LoVo (cell line): ENCODE measurements around the gene OAS3.
"Not testable (repeated sequence)": the region's sequence is repeated elsewhere in the genome, so short reads cannot be mapped to it uniquely, and the experiment has no call there.

Source experiments
- DNase-seq: peaks from one replicate; pipeline ENCODE4 v3.0.0-alpha.2; 2016; ENCODE audit warnings: low spot score

The OAS3 gene

DNA sequence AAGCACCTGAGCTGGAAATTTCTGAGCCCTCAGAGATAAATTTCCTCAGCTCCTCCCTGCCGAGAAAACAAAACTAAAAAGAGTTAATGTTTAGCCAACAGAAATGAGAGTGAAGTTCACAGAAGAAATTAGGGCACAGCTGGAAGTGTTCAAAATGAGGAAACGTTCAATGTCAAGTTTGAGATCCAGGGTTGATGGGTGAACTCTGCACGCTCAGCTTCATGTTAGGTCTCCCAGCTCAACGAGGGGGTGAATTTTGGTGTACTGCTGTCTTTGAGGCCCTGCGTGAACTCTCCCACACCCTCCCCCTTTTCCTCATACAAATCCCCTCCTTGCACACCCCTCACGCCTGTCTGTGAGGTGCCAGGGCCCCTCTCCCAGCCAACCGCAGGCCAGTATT lies 13.3 kb upstream of the OAS3 start:
- peak; percentile 24 for DNase-seq

DNA sequence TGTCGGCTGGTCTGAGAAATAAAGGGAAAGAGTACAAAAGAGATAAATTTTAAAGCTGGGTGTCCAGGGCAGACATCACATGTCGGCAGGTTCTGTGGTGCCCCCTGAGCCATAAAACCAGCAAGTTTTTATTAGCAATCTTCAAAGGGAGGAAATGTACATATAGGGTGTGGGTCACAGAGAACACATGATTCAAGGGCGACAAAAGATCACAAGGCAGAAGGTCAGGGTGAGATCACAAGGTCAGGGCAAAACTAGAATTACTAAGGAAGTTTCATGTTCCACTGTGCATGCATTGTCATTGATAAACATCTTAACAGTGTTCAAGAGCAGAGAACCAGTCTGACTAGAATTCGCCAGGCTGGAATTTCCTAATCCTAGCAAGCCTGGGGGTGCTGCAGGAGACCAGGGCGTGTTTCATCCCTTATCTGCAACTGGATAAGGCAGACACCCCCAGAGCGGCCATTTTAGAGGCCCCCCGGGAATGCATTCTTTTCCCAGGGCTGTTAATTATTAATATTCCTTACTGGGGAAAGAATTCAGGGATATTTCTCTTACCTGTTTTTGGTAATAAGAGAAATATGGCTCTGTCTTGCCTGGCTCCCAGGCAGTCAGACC lies 11.7 kb upstream of the OAS3 start:
- DNase-seq = not testable (repeated sequence)

DNA sequence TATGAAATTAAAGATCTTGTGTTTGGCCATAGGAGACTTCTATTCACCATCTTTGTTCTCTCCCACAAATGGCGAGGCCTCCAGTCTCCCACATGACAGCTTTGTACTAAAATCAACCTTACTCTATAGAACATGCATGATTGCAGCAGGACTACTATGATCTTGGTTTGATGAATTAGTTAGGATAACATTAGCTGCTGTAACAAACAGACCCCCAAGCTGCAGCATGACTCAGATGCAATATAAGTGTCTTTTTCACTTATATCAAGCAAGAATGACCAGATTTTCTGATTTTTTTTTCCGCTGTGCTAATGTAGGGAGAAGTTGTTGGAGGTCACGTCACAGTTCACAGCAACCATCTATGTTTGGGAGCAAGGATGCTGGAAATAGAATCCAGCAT lies 10.8 kb upstream of the OAS3 start:
- no peak for DNase-seq

DNA sequence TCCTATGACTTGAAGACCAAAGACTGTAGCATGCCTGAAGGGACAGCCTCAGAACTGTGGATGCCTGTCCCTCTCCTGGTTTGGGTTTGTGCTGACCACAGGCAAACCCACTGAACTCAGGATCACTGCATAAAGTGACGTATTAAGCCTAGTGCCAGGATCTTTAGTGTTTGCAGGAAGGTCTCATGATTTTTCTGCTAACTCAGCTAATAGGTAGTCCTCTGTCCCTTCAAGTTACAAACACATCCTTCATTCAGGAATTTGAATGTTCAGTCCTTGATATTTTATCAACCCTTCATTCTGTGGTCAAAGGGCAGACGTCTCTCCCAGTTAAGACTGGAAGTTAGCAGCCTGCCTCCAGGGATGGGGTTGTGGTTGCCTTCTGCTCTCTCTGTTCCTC lies 10.3 kb upstream of the OAS3 start:
- DNase-seq = no peak

DNA sequence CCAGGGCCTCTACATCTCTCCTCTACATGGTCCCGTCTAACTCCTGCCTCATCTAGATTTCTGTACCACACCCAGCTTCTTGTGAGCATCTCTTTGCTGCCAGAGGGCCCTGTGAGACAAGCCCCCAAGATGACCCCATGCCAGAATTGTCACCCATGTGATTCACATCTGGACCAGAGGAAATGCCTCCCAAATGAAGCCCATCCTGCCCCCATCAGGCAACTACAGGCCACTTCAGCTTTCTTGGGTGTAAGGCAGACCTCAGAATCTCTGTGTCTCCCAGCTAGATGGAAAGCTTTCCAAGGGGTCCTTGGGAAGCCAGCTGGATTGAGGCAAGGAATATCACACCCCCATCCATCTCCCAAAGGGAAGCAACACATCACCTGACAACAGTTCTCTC lies 9.3 kb upstream of the OAS3 start:
- no peak for DNase-seq

DNA sequence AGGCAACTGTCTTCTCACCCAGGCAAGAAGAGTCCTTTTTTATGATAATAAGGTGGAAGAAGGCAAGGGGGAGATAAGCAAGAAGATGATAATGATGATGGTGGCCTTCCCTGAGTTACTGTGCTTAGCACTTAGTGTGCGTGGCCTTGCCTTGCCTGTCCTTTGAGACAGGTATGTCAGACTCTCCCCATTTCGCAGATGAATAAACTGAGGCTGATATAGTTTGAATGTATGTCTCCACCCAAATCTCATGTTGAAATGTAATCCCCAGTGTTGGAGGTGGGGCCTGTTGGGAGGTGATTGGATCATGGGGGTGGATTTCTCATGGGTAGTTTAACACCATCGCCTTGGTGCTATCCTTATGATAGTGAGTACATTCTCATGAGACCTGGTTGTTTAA lies 8.6 kb upstream of the OAS3 start:
- no peak for DNase-seq

DNA sequence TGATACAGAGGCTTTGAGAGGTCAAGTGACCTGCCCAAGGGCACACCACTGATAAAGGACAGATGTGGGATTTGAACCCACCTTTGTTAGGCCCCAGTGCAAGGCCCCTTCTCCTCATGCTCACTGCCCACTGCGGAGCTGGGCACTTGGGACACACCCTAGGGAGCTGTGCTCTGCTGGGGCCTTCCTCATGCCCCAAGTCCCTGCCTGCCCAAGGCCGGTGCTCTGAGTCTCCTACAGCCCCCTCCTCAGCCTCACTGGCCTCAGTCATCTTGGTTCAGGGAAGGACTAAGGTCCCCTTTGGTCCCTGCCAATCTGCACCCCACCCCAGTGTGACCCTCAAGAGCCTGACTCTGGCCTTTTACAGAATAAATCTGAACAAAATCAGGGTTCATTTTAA lies 7.9 kb upstream of the OAS3 start:
- DNase-seq = no peak

DNA sequence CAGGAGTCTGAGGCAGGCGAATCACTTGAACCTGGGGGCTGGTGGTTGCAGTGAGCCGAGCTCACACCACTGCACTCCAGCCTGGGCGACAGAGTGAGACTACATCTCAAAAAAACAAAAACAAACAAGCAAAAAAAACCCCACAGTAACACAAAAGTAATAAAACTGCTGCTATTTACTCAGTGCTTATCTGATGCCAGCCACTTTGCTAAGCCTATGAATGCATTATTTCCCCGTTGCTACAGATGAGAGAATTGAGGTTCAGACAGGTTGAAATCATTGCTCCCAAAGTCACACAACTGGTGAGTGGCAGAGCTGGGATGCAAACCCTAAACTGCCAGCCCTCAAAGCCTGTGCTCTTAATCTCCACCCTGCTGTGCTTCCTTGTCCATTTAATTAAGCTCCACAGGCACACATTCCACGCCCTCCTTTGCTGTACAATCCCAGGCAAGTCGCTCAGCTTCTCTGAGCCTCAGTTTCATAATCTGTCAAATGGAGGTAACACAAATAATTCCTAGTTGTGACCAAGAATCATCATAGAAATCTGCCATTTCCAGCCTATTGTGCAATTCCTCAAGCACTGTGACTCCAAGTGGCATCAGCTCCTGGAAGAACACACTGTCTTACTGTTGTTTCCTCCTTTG lies 5.7 kb upstream of the OAS3 start:
- DNase-seq = peak; percentile 24

DNA sequence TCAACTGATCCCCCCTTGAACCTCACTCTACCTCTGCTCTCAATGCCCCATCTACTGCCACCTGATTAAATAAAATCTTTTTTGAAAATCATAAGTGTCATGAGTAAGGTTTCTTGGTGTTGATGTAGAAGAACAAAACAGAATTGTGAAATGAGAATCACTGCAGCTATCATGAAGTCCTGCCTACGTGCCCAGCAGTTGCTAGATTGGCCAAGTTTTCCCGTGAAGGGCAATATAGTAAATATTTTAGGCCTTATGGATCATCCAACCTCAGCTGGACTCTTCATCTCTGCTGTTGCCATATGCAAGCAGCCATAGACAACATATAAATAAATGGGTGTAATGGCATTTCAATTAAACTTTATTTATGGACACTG lies 5.2 kb upstream of the OAS3 start:
- DNase-seq = no peak

DNA sequence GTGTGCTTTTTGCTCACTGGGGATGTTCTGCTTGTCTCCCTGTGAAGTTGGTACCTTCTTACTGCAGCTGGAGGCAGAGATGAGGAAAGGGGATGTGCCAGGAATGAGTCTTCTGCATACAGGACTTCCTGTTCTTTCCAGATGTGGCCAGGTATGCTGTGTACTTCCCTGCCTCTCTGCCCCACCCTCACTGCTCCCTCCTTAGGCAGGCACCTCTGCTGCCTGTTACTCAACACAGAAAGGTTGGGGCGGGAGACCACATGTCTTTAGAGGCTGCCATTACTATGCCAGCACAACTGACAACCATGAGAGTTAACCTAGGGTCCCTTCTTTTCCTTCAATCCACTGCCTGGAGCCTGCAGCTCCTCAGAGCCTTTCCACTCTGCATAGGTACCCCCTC lies 2.0 kb upstream of the OAS3 start:
- no peak for DNase-seq

DNA sequence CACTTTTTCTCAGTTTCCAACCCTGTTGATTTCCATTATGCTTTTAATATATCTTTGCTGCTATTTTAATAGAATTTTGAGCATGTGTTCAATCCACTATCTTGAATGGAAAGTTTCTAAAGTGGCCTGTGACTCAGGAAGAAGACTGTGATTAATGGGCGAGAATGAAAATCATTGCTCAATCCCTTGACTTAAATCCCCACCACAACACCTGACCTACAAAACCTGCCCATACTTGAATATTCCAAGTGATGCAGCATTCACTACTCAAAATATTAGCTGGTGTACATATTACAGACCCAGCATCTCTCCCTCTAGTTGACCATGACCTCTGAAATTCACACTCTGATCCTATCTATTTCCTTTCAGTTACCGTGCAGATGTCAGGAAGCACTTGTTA lies 1.3 kb upstream of the OAS3 start:
- DNase-seq = no peak

DNA sequence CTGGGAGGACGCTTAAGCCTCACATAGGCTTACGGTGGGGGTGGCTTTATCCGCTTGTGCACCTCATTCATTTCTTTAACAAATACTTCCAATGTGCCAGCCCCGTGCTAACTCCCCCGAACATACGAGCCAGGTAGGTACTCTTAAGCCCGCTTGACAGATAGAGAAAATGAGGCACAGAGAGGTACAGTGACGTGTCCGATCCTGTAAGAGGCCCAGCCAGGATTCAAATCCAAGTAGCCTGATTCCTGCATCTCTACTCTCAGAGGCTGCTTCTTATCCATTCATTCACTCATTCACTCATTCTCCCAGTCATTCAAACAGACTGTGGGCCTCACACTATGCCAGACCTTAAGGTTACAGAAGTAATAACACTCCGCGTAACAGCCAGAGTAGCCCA lies 477 bp downstream of the OAS3 start:
- no peak for DNase-seq

DNA sequence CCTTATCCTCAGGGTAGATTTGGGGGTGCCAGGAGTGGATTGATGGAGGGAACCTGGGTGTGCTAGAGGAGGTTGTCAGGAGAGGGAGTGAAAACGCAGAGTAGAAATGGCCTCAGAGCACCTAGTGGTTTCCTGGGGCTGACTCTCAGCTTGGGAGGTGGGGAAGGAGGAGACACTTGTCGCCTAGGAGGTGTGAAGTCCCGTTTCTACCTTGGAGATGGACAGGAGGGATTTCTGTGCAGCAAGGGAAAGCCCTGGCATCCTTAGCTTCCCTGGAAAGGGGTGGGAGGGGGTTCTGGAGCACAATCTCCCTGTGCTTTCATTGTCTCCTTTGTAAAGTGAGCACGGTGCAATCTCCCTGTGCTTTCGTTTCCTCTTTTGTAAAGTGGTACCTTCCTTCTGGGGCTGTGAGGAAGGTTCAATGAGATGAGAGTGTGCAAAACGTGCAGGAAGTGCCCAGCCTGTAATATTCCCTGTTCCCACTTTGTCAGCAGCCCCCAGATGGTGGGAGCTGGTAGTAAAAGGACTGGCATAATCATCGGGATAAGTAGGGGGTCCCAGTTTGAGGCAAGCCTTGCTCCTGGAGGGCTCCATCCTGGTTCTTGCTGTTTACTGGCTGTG lies 1.6 kb downstream of the OAS3 start:
- DNase-seq = no peak

DNA sequence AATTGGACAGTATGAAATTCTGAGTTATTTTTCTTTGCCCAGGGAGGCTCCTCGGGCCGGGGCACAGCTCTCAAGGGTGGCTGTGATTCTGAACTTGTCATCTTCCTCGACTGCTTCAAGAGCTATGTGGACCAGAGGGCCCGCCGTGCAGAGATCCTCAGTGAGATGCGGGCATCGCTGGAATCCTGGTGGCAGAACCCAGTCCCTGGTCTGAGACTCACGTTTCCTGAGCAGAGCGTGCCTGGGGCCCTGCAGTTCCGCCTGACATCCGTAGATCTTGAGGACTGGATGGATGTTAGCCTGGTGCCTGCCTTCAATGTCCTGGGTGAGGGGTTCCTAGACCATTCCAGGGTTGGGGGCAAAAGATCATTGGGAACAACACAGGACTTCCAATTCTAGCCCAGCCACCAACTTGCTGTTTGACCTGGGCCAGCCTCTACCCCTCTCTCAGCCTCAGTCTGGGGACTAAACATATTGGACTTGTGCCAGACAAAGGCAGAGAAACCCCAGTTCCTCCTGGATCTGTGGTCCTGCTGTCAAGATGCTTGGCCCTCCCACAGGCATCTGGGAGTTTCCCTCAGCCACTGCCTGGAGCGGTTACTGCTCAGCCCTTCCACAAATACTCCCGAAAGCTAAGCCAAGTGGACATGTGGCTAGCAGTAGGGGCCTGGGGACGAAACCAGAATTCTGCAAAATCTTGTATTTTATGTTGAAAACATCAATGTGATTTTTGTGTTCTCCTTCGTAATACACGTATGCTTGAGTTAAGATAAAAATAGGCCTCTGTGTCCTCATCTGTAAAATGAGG lies 3.5 kb downstream of the OAS3 start:
- DNase-seq = no peak

DNA sequence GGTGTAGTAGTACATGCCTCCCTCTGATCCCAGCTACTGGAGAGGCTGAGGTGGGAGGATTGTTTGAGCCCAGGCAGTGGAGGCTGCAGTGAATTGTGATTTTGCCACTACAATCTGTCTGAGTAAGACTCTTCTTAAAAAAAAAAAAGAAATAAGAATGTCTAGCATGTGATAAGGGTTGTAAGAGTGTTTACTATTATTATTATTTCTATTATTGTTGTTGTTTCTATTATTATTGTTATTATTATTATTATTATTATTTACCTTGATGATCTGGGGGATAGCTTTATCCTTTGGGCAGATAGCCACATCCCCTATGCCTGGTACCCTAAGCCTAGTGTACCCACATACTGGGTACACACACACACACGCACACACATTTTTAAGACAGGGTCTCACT lies 4.3 kb downstream of the OAS3 start:
- DNase-seq = no peak

DNA sequence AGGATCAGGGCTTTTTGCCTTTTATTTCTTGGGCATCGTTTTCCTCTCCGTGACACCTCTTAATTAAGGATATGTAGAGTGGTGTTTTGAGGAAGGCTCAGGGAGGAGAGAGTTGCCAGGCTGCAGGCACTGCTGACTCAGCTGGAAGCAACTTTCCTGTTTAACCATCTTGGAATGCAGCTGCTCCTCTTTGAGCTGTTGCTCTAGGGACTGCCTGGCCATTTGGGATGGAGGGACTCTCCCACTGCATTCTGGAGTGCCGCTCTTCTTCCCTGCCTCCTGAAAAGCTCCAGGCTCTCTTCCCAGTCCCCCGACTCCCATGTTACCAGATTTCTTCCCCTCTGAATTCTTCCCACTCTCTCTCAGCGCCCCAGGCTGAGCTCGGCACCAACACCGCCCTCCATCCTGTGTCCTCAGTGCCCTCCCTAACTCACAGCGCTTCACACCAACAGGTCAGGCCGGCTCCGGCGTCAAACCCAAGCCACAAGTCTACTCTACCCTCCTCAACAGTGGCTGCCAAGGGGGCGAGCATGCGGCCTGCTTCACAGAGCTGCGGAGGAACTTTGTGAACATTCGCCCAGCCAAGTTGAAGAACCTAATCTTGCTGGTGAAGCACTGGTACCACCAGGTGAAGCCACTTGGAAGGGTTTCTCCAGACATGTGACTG lies 5.9 kb downstream of the OAS3 start:
- DNase-seq = no peak

DNA sequence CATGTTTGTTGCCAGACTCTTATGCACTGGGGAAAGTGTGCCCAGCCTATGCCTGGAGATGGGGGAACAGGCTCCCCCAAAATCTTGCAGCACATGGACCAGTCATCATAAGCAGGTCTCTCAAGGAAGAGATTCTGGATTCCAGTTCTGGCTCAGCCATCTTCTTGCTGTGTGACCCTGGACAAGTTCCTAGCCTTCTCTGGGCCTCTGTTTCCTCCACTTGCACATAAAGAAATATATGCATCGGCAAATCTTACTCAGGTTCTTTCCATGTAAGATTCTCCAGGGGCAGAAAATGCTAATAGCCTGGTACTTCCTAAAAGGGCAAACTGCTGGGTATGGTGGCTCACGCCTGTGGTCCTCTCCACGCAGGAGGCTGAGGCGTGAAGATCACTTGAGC lies 7.2 kb downstream of the OAS3 start:
- DNase-seq = no peak

DNA sequence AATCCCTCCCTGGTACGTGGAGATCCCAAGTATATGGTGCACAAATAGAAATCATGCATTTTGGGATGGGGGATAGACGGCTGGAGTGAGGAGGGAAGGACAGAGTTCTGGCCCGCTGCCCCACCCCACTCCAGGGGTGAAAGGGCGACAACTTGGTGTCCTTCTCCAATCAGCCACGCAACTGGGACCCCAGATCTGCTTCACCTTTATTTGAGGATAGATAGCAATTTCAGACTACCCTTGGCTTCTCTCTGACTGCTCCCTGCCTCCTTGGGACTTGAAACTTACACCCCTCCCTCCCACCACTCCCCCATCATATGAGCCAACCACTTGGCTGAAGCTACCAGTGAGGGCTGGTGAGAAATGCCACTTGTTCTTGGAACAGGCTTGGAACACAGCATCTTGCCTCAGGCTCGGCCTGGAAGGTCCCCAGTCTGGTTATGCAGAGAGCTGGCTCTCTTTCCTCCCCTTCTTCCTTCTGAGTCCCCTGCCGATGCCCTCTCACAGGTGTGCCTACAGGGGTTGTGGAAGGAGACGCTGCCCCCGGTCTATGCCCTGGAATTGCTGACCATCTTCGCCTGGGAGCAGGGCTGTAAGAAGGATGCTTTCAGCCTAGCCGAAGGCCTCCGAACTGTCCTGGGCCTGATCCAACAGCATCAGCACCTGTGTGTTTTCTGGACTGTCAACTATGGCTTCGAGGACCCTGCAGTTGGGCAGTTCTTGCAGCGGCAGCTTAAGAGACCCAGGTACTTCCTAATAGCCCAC lies 8.1 kb downstream of the OAS3 start:
- DNase-seq = no peak

DNA sequence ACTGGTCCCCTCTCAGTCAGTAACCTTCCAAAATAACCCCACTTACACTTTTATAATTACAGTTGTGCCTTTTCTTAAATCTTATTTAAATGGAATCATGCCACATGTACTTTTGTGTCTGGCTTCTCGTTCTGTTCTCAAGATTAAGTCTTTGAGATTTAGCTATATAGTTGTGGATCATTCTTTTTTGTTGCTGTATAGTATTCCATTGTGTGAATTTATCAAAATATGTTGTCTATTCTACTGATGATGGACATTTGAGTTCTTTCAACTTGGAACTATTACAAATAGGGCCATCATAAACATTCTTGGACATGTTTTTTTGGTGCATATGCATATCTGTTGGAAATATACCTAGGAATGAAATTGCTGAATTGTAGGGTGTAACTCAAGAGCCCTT lies 9.0 kb downstream of the OAS3 start:
- DNase-seq = no peak

DNA sequence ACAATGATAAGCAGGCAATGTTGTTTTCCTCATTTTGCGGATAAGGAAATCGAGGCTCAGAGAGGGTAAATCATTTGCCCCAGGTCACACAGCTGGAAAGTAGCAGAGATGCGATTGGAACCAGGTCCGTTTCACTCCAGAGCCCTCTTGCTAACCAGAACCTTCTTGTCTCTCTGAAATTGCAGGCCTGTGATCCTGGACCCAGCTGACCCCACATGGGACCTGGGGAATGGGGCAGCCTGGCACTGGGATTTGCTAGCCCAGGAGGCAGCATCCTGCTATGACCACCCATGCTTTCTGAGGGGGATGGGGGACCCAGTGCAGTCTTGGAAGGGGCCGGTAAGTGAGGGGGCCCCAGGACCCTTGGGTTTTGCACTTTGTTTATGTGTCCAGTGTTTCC lies 9.5 kb downstream of the OAS3 start:
- DNase-seq = no peak

DNA sequence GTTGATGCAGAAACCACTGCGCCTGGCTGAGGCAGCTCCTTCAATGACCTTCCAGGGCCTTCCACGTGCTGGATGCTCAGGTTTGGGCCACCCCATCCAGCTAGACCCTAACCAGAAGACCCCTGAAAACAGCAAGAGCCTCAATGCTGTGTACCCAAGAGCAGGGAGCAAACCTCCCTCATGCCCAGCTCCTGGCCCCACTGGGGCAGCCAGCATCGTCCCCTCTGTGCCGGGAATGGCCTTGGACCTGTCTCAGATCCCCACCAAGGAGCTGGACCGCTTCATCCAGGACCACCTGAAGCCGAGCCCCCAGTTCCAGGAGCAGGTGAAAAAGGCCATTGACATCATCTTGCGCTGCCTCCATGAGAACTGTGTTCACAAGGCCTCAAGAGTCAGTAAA lies 10.5 kb downstream of the OAS3 start:
- DNase-seq = no peak

DNA sequence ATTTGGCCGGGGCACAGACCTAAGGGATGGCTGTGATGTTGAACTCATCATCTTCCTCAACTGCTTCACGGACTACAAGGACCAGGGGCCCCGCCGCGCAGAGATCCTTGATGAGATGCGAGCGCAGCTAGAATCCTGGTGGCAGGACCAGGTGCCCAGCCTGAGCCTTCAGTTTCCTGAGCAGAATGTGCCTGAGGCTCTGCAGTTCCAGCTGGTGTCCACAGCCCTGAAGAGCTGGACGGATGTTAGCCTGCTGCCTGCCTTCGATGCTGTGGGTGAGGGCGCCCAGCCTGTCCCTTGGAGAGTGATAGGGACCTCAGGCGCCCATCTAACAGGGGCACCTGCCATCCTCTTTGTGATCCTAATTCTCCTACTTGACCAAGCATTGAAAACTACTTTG lies 12.4 kb downstream of the OAS3 start:
- no peak for DNase-seq
